NT2/D1 (cell line): ENCODE measurements around the gene KCTD16.

Experiments
- DNase-seq: peaks from one replicate; pipeline ENCODE4 v3.0.0-alpha.2; 2011; ENCODE audit warnings: low read depth, low spot score
- H3K27me3 ChIP-seq: 2 replicates; pipeline ENCODE4 v1.6.0; 2011; ENCODE audit warnings: mild to moderate bottlenecking; ENCODE audit not compliant: insufficient read length, insufficient read depth
- H3K36me3 ChIP-seq: 2 replicates; pipeline ENCODE4 v1.6.1; 2011; ENCODE audit warnings: mild to moderate bottlenecking, low read length, mixed read lengths; ENCODE audit not compliant: insufficient read depth, insufficient read length
- H3K4me1 ChIP-seq: 2 replicates; pipeline ENCODE4 v1.5.1; 2011; ENCODE audit not compliant: insufficient read depth, insufficient read length
- H3K4me3 ChIP-seq: 2 replicates; pipeline ENCODE4 v1.5.1; 2011; ENCODE audit warnings: low read depth; ENCODE audit not compliant: insufficient read length
- H3K9ac ChIP-seq: 2 replicates; pipeline ENCODE4 v1.6.0; 2011; ENCODE audit warnings: low read depth; ENCODE audit not compliant: insufficient read length
- H3K9me3 ChIP-seq: 2 replicates; pipeline ENCODE4 v1.5.1; 2011; ENCODE audit warnings: mild to moderate bottlenecking, low read length; ENCODE audit not compliant: insufficient read depth
- SUZ12 ChIP-seq: IDR thresholded peaks from 2 replicates; pipeline ENCODE4 v1.6.1; 2011; ENCODE audit not compliant: insufficient read length, insufficient read depth; ENCODE audit errors: extremely low read depth
- YY1 ChIP-seq: IDR thresholded peaks from 2 replicates; pipeline ENCODE4 v1.6.1; 2011; ENCODE audit not compliant: insufficient read length, insufficient read depth
- ZNF274 ChIP-seq: IDR thresholded peaks from 2 replicates; pipeline ENCODE4 v1.6.1; 2011; ENCODE audit warnings: mild to moderate bottlenecking, low read depth, low read length

KCTD16 gene

GRCh38 chr5:144142139-144142823 lies 28.4 kb upstream of the KCTD16 start:
- no peak for TF ChIP-seq YY1
- TF ChIP-seq ZNF274, result no peak
- no peak for TF ChIP-seq SUZ12
- no peaks in the 10 kb centered on the region for H3K27me3 ChIP-seq
- no peak overlapping the region for H3K4me3 ChIP-seq
- no peaks in the 10 kb centered on the region for H3K36me3 ChIP-seq
- H3K9ac ChIP-seq, result no peak overlapping the region
- DNase-seq, result peak; percentile 6
- no peaks in the 10 kb centered on the region for H3K4me1 ChIP-seq
- no peaks in the 10 kb centered on the region for H3K9me3 ChIP-seq

- Histone ChIP-seq H3K9me3 (no peaks in the 10 kb centered on the region), H3K27me3 (no peaks in the 10 kb centered on the region), H3K4me3 (no peak overlapping the region), H3K9ac (no peak overlapping the region), H3K4me1 (no peaks in the 10 kb centered on the region), H3K36me3 (no peaks in the 10 kb centered on the region)
- TF ChIP-seq ZNF274 (no peak), SUZ12 (no peak), YY1 (no peak)
- no peak for DNase-seq
Observed at GRCh38 chr5:144142824-144143162, 27.9 kb upstream of the KCTD16 start.

- H3K9ac ChIP-seq, result no peak overlapping the region
- H3K4me1 ChIP-seq, result no peaks in the 10 kb centered on the region
- H3K9me3 ChIP-seq, result no peaks in the 10 kb centered on the region
- H3K27me3 ChIP-seq, result no peaks in the 10 kb centered on the region
- no peak for TF ChIP-seq SUZ12
- TF ChIP-seq ZNF274, result no peak
- no peak for TF ChIP-seq YY1
- no peak overlapping the region for H3K4me3 ChIP-seq
- DNase-seq, result no peak
- no peaks in the 10 kb centered on the region for H3K36me3 ChIP-seq
Observed at GRCh38 chr5:144143625-144144024, 27.0 kb upstream of the KCTD16 start.

GRCh38 chr5:144144956-144145751 lies 25.5 kb upstream of the KCTD16 start:
- H3K9me3 ChIP-seq, result no peaks in the 10 kb centered on the region
- no peaks in the 10 kb centered on the region for H3K36me3 ChIP-seq
- no peak overlapping the region for H3K9ac ChIP-seq
- no peak for DNase-seq
- no peak overlapping the region for H3K4me3 ChIP-seq
- no peaks in the 10 kb centered on the region for H3K4me1 ChIP-seq
- no peak for TF ChIP-seq SUZ12
- no peak for TF ChIP-seq ZNF274
- TF ChIP-seq YY1, result no peak
- no peaks in the 10 kb centered on the region for H3K27me3 ChIP-seq

GRCh38 chr5:144151026-144151425 lies 19.6 kb upstream of the KCTD16 start:
- no peaks in the 10 kb centered on the region for H3K36me3 ChIP-seq
- no peak overlapping the region for H3K4me3 ChIP-seq
- DNase-seq, result no peak
- H3K27me3 ChIP-seq, result no peaks in the 10 kb centered on the region
- no peaks in the 10 kb centered on the region for H3K4me1 ChIP-seq
- TF ChIP-seq SUZ12 (no peak), YY1 (no peak), ZNF274 (no peak)
- no peak overlapping the region for H3K9ac ChIP-seq
- H3K9me3 ChIP-seq, result no peaks in the 10 kb centered on the region

GRCh38 chr5:144156767-144157171 lies 13.9 kb upstream of the KCTD16 start:
- no peak overlapping the region for H3K4me3 ChIP-seq
- no peak overlapping the region for H3K9ac ChIP-seq
- TF ChIP-seq YY1 (no peak), SUZ12 (no peak), ZNF274 (no peak)
- peaks cover 21% of the 10 kb centered on the region for H3K36me3 ChIP-seq
- H3K4me1 ChIP-seq, result no peaks in the 10 kb centered on the region
- no peaks in the 10 kb centered on the region for H3K27me3 ChIP-seq
- no peak for DNase-seq
- no peaks in the 10 kb centered on the region for H3K9me3 ChIP-seq

- Histone ChIP-seq H3K4me1 (no peaks in the 10 kb centered on the region), H3K4me3 (no peak overlapping the region), H3K36me3 (peaks cover 74% of the 10 kb centered on the region), H3K9me3 (no peaks in the 10 kb centered on the region), H3K9ac (no peak overlapping the region), H3K27me3 (no peaks in the 10 kb centered on the region)
- TF ChIP-seq SUZ12 (no peak), YY1 (no peak), ZNF274 (no peak)
- DNase-seq, result no peak
Observed at GRCh38 chr5:144162686-144163085, 8.0 kb upstream of the KCTD16 start.
